Ishikawa (cell line): ENCODE data around the gene OR4K15.

Experiments used
- CREB1 ChIP-seq: IDR thresholded peaks from 2 replicates; pipeline ENCODE4 v1.6.1; 2012; ENCODE audit warnings: low read depth
- EP300 ChIP-seq: IDR thresholded peaks from 2 replicates; pipeline ENCODE4 v1.6.1; 2012; ENCODE audit warnings: borderline replicate concordance
- FOXM1 ChIP-seq: IDR thresholded peaks from 2 replicates; pipeline ENCODE4 v1.6.1; 2012; ENCODE audit warnings: low read depth, borderline replicate concordance
- TAF1 ChIP-seq: IDR thresholded peaks from 2 replicates; pipeline ENCODE4 v1.6.1; 2012; ENCODE audit warnings: low read depth, mild to moderate bottlenecking
- TCF12 ChIP-seq: IDR thresholded peaks from 2 replicates; pipeline ENCODE4 v1.6.1; 2012; ENCODE audit warnings: low read depth
- TEAD4 ChIP-seq: IDR thresholded peaks from 2 replicates; pipeline ENCODE4 v1.6.1; 2012
- TF ChIP-seq, protein P1 (sequence below): IDR thresholded peaks from 2 replicates; pipeline ENCODE4 v1.6.1; 2012; ENCODE audit warnings: low read depth, mild to moderate bottlenecking

GRCh38 chr14:19974844-19975243, 547 bp upstream of the OR4K15 start:
- TF ChIP-seq TAF1 = no peak
- TF ChIP-seq TCF12 = no peak
- TF ChIP-seq EP300 = no peak
- TF ChIP-seq, protein P1, sequence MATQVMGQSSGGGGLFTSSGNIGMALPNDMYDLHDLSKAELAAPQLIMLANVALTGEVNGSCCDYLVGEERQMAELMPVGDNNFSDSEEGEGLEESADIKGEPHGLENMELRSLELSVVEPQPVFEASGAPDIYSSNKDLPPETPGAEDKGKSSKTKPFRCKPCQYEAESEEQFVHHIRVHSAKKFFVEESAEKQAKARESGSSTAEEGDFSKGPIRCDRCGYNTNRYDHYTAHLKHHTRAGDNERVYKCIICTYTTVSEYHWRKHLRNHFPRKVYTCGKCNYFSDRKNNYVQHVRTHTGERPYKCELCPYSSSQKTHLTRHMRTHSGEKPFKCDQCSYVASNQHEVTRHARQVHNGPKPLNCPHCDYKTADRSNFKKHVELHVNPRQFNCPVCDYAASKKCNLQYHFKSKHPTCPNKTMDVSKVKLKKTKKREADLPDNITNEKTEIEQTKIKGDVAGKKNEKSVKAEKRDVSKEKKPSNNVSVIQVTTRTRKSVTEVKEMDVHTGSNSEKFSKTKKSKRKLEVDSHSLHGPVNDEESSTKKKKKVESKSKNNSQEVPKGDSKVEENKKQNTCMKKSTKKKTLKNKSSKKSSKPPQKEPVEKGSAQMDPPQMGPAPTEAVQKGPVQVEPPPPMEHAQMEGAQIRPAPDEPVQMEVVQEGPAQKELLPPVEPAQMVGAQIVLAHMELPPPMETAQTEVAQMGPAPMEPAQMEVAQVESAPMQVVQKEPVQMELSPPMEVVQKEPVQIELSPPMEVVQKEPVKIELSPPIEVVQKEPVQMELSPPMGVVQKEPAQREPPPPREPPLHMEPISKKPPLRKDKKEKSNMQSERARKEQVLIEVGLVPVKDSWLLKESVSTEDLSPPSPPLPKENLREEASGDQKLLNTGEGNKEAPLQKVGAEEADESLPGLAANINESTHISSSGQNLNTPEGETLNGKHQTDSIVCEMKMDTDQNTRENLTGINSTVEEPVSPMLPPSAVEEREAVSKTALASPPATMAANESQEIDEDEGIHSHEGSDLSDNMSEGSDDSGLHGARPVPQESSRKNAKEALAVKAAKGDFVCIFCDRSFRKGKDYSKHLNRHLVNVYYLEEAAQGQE = no peak
- no peak for TF ChIP-seq FOXM1
- TF ChIP-seq CREB1 = no peak
- no peak for TF ChIP-seq TEAD4
